Left ventricle myocardium inferior (tissue), 1 donor: Measurements from ENCODE around the gene TMEM9. TPM values are rescaled to one million over a fixed set of nuclear protein-coding genes. Genes with fewer than 3 reads are reported as not detected.

ENCODE experiments used
- DNase-seq: peaks from one replicate; pipeline ENCODE4 v3.0.0-alpha.2; 2020
- H3K27ac ChIP-seq: fragments of 200-600 bp; replicated peaks from 2 replicates; pipeline ENCODE4 v1.8.0; 2021
- H3K27me3 ChIP-seq: fragments of 200-600 bp; 2 replicates; pipeline ENCODE4 v1.8.0; 2021; ENCODE audit warnings: low read depth
- H3K36me3 ChIP-seq: fragments of 200-600 bp; 2 replicates; pipeline ENCODE4 v1.8.0; 2021
- H3K4me1 ChIP-seq: fragments of 200-600 bp; 2 replicates; pipeline ENCODE4 v1.8.0; 2021
- H3K4me3 ChIP-seq: fragments of 200-600 bp; 2 replicates; pipeline ENCODE4 v1.8.0; 2021; ENCODE audit warnings: mild to moderate bottlenecking, moderate library complexity
- H3K9me3 ChIP-seq: fragments of 200-600 bp; replicated peaks from 2 replicates; pipeline ENCODE4 v1.8.0; 2021
- intact Hi-C: fragments of 100-400 bp; cut with micrococcal nuclease; formaldehyde crosslinking; loops from one replicate; pipeline ENCODE4 v1.11.0; 2022
- total RNA-seq: library from RNA; stranded (reverse); fragmentation: NEBNext Ultra II Directional; extraction: Animal tissue kit (Norgen Biotek cat#: 25700); gene quantifications from one replicate; pipeline ENCODE4 v1.2.1, GENCODE V29; 2021
- TF ChIP-seq, protein P1 (sequence below): fragments of 200-600 bp; IDR thresholded peaks from 2 replicates; pipeline ENCODE4 v1.8.0; 2021; ENCODE audit warnings: antibody characterized with exemption, mild to moderate bottlenecking, borderline replicate concordance
- donor health status: DM: no; HTN: yes; CAD: no; lungs with severe emphysema.

The TMEM9 gene
- total RNA-seq, 1 donor from 2014 or later: 25.3 TPM

DNA sequence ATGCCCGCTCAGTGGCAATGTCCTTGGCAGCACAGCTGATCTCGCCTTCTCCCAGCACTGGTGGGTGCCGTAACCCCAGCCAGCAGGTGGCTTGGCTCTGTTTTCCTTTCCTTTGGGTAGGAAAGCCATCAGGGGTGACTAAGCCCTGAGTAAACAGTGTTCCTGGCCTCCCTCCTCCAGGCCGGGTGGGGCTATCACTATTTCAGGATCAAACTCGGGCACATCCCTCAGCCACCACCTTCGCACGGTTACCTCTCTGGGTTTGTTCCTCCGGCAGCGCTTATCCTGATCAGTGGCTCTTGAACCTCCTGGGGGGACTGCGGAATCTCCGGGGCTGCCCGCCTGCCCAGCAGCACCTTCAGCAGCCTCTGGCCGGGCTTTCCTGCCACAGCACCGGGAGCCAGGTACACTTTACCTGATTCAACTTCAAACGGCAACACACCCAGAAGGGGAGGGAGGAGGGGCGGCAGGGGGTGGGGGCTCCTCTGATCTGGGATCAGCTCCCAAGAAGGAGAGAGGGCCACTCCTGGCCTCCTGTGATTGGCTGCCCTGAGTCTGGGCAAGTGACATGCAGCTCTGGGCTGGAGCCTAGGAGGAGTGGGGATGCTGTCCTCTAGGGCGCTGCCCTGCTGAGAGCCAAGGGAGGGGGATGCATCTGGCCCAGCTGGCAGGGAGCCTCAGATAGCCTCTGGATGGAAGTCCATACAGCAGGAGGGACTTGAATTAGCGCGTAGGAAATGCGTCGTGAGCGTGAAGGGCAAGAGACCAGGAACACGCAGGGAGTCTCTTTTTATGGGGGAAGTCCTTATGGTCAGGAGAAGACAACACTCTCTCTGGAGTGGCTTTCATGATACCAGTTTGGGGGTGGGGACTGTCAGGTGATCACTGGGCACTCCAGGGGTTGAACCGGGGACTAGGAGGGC, 27.2 kb downstream of the TMEM9 start, which contains the start of gene ASCL5:
ASCL5 (minus strand) TSS at position 353 of the 923 bp plus-strand sequence. CDS start 11,812 bp downstream, outside the sequence.
- Histone ChIP-seq H3K4me1 (no peaks in the 10 kb centered on the region), H3K27me3 (peaks cover 46% of the 10 kb centered on the region), H3K9me3 (no peaks in the 10 kb centered on the region), H3K27ac (no peak within 1 kb of the TSS), H3K4me3 (no peak within 1 kb of the TSS), H3K36me3 (no peaks in the 10 kb centered on the region)
- no peak for DNase-seq
- intact Hi-C loops: no loop called here
- TF ChIP-seq, protein P1, sequence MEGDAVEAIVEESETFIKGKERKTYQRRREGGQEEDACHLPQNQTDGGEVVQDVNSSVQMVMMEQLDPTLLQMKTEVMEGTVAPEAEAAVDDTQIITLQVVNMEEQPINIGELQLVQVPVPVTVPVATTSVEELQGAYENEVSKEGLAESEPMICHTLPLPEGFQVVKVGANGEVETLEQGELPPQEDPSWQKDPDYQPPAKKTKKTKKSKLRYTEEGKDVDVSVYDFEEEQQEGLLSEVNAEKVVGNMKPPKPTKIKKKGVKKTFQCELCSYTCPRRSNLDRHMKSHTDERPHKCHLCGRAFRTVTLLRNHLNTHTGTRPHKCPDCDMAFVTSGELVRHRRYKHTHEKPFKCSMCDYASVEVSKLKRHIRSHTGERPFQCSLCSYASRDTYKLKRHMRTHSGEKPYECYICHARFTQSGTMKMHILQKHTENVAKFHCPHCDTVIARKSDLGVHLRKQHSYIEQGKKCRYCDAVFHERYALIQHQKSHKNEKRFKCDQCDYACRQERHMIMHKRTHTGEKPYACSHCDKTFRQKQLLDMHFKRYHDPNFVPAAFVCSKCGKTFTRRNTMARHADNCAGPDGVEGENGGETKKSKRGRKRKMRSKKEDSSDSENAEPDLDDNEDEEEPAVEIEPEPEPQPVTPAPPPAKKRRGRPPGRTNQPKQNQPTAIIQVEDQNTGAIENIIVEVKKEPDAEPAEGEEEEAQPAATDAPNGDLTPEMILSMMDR: no peak

GRCh38 chr1:201126463-201126831, 27.8 kb downstream of the TMEM9 start:
- Histone ChIP-seq H3K27ac (no peak overlapping the region), H3K4me1 (no peaks in the 10 kb centered on the region), H3K27me3 (peaks cover 53% of the 10 kb centered on the region), H3K36me3 (no peaks in the 10 kb centered on the region), H3K4me3 (no peak overlapping the region), H3K9me3 (no peaks in the 10 kb centered on the region)
- intact Hi-C loops: no loop called here
- no peak for DNase-seq
- TF ChIP-seq, protein P1: no peak

DNA sequence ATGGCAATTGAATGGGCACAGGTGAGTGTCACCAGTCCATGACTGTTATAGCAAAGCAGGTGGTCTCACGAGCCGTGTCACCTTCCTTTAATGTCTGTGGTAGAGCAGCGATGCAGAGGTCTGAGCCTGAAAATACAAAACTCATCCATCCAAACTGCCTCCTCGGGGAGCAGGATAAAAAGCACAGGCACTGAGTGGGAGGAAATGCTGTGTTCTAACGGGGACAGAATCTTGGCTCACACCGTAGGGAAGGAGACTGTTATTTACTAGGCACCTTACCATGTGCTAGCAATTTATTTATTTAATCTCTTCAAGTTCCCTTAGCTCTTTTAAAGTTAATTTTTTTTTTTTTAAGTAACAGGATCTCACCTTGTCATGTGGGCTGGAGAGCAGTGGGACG, 28.5 kb downstream of the TMEM9 start:
- no peak overlapping the region for H3K4me3 ChIP-seq
- no peaks in the 10 kb centered on the region for H3K36me3 ChIP-seq
- no peak for DNase-seq
- H3K27me3 ChIP-seq: peaks cover 58% of the 10 kb centered on the region
- H3K27ac ChIP-seq: no peak overlapping the region
- H3K9me3 ChIP-seq: no peaks in the 10 kb centered on the region
- TF ChIP-seq, protein P1: no peak
- intact Hi-C loops: no loop called here
- no peaks in the 10 kb centered on the region for H3K4me1 ChIP-seq

DNA sequence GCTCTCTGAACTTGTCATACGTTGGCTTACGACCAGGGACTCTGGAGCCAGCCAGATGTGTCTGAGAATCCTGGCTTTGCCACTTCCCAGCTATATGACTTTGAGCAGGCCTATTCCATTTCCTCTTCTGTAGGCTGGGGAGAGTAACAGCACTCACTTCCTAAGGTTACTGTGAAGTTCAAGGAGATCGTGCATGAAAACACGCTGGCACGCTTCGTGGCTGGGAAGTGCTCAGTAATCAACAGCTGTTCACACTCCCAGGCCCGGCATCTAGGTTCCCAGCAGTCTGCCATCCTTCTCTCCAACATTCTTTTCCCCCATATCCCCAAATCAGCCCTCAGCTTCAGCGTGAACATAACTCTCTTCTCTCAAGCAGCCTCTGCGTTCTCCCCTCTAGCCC, 29.3 kb downstream of the TMEM9 start:
- DNase-seq: no peak
- TF ChIP-seq, protein P1: no peak
- Histone ChIP-seq H3K4me3 (no peak overlapping the region), H3K36me3 (no peaks in the 10 kb centered on the region), H3K4me1 (peaks cover 3% of the 10 kb centered on the region), H3K27me3 (peaks cover 66% of the 10 kb centered on the region), H3K9me3 (no peaks in the 10 kb centered on the region), H3K27ac (no peak overlapping the region)
- intact Hi-C loops: no loop called here

DNA sequence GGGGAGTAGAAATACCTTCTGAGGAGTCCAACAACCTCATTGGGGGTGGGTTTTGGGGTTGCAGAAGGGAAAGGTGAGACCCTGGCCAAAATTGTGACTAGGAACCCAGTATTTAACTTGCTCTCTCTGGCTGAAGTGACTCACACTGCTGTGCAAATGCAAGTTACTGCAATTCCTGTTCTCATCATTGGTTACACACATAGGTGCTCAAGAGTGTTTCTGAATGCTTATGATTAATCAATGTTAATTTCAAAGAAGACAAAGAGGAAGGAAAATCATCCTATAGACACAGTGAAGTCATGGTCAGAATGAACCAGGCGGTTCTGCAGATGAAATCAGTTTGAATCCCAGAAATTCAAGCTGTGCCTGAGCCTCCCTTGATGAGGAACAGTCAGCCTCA, 30.4 kb downstream of the TMEM9 start:
- Histone ChIP-seq H3K4me3 (no peak overlapping the region), H3K9me3 (no peaks in the 10 kb centered on the region), H3K36me3 (no peaks in the 10 kb centered on the region), H3K27ac (no peak overlapping the region), H3K27me3 (peaks cover 77% of the 10 kb centered on the region), H3K4me1 (peaks cover 12% of the 10 kb centered on the region)
- DNase-seq: no peak
- intact Hi-C loops: no loop called here
- TF ChIP-seq, protein P1: no peak
